WTC11 (cell line): ENCODE measurements around the gene TMEM169. TPM values are rescaled to one million over a fixed set of nuclear protein-coding genes. Genes with fewer than 3 reads are reported as not detected.

ENCODE experiments used
- AFF4 ChIP-seq: sonication (generic); formaldehyde crosslinking; IDR thresholded peaks from 2 replicates; pipeline ENCODE4 v1.8.1; 2023; ENCODE audit warnings: mild to moderate bottlenecking, missing genetic modification reagents, borderline replicate concordance
- ATF1 ChIP-seq: sonication (generic); formaldehyde crosslinking; IDR thresholded peaks from 2 replicates; pipeline ENCODE4 v1.8.1; 2023; ENCODE audit warnings: mild to moderate bottlenecking, moderate library complexity, missing genetic modification reagents
- CDX4 ChIP-seq: fragments of 250-450 bp; sonication (Bioruptor Pico); IDR thresholded peaks from 2 replicates; pipeline ENCODE4 v1.9.0; 2021; ENCODE audit warnings: moderate library complexity, mild to moderate bottlenecking, inconsistent platforms, borderline replicate concordance
- E2F1 ChIP-seq: sonication (generic); formaldehyde crosslinking; IDR thresholded peaks from 2 replicates; pipeline ENCODE4 v1.8.0; 2022; ENCODE audit warnings: mild to moderate bottlenecking, missing genetic modification reagents
- E2F4 ChIP-seq: sonication (generic); formaldehyde crosslinking; IDR thresholded peaks from 2 replicates; pipeline ENCODE4 v1.8.1; 2022; ENCODE audit warnings: low read depth, mild to moderate bottlenecking, moderate library complexity, missing genetic modification reagents, borderline replicate concordance
- ETV6 ChIP-seq: sonication (generic); formaldehyde crosslinking; IDR thresholded peaks from 2 replicates; pipeline ENCODE4 v1.8.1; 2022; ENCODE audit warnings: mild to moderate bottlenecking, missing genetic modification reagents
- FOXK1 ChIP-seq: sonication (generic); formaldehyde crosslinking; IDR thresholded peaks from 2 replicates; pipeline ENCODE4 v1.8.0; 2022; ENCODE audit warnings: mild to moderate bottlenecking, moderate library complexity, missing genetic modification reagents
- HMGXB4 ChIP-seq: sonication (generic); formaldehyde crosslinking; IDR thresholded peaks from 2 replicates; pipeline ENCODE4 v1.8.1; 2023; ENCODE audit warnings: mild to moderate bottlenecking, moderate library complexity, missing genetic modification reagents
- MAX ChIP-seq: sonication (generic); formaldehyde crosslinking; IDR thresholded peaks from 2 replicates; pipeline ENCODE4 v1.8.0; 2022; ENCODE audit warnings: mild to moderate bottlenecking, missing genetic modification reagents
- MLX ChIP-seq: sonication (generic); formaldehyde crosslinking; IDR thresholded peaks from 2 replicates; pipeline ENCODE4 v1.8.1; 2023; ENCODE audit warnings: mild to moderate bottlenecking, missing genetic modification reagents, moderate library complexity
- NFE2L1 ChIP-seq: sonication (generic); formaldehyde crosslinking; IDR thresholded peaks from 2 replicates; pipeline ENCODE4 v1.8.1; 2023; ENCODE audit warnings: missing genetic modification reagents
- NFYB ChIP-seq: sonication (generic); formaldehyde crosslinking; conservative IDR thresholded peaks from 2 replicates; pipeline ENCODE4 v1.8.0; 2022; ENCODE audit warnings: low read depth, missing genetic modification reagents
- SMAD4 ChIP-seq: sonication (generic); formaldehyde crosslinking; IDR thresholded peaks from 2 replicates; pipeline ENCODE4 v1.8.0; 2022; ENCODE audit warnings: mild to moderate bottlenecking, missing genetic modification reagents
- SP1 ChIP-seq: sonication (generic); formaldehyde crosslinking; conservative IDR thresholded peaks from 2 replicates; pipeline ENCODE4 v1.8.1; 2022; ENCODE audit warnings: missing genetic modification reagents
- USF2 ChIP-seq: sonication (generic); formaldehyde crosslinking; IDR thresholded peaks from 2 replicates; pipeline ENCODE4 v1.8.1; 2023; ENCODE audit warnings: mild to moderate bottlenecking, missing genetic modification reagents, moderate library complexity
- ZBTB43 ChIP-seq: sonication (generic); formaldehyde crosslinking; IDR thresholded peaks from 2 replicates; pipeline ENCODE4 v1.8.1; 2023; ENCODE audit warnings: mild to moderate bottlenecking, missing genetic modification reagents
- ZNF396 ChIP-seq: fragments of 250-450 bp; sonication (Bioruptor Pico); IDR thresholded peaks from 2 replicates; pipeline ENCODE4 v1.8.0; 2021; ENCODE audit warnings: mild to moderate bottlenecking, moderate library complexity, borderline replicate concordance
- ZNF512 ChIP-seq: sonication (generic); formaldehyde crosslinking; IDR thresholded peaks from 2 replicates; pipeline ENCODE4 v1.8.1; 2022; ENCODE audit warnings: missing genetic modification reagents, borderline replicate concordance
- ZNF532 ChIP-seq: fragments of 250-450 bp; sonication (Bioruptor Pico); IDR thresholded peaks from 2 replicates; pipeline ENCODE4 v1.9.0; 2021; ENCODE audit warnings: mild to moderate bottlenecking, borderline replicate concordance
- total RNA-seq: library from RNA; stranded (reverse); gene quantifications from 3 replicates; pipeline ENCODE4 v1.2.3, GENCODE V29; 2021

Gene TMEM169
- total RNA-seq, 1 experiment from 2014 or later: 1.8 TPM

- no peak; the same call in 1 of the 2 replicates for TF ChIP-seq MLX (CRISPR knock-in tag)
- TF ChIP-seq SMAD4: no peak
- TF ChIP-seq E2F4 (CRISPR knock-in tag): no peak
- TF ChIP-seq ZNF512: no peak
- 0 out of 2 replicates have a peak, but pooled peaks have one; percentile 37 for TF ChIP-seq ATF1 (CRISPR knock-in tag)
- TF ChIP-seq NFYB (CRISPR knock-in tag): no peak
- TF ChIP-seq ZNF396 (CRISPR knock-in tag): no peak
- no peak for TF ChIP-seq NFE2L1 (CRISPR knock-in tag)
- TF ChIP-seq ZNF532 (CRISPR knock-in tag): no peak
- peak; percentile 84; the same call in 1 of the 2 replicates for TF ChIP-seq HMGXB4 (CRISPR knock-in tag)
- TF ChIP-seq E2F1 (CRISPR knock-in tag): no peak
- peak; percentile 85 for TF ChIP-seq SP1 (CRISPR knock-in tag)
- TF ChIP-seq FOXK1 (CRISPR knock-in tag): 0 out of 2 replicates have a peak, but pooled peaks have one; percentile 65
- no peak; the same call in 1 of the 2 replicates for TF ChIP-seq ZBTB43 (CRISPR knock-in tag)
- no peak for TF ChIP-seq AFF4 (CRISPR knock-in tag)
- TF ChIP-seq MAX (CRISPR knock-in tag): peak; percentile 79
- no peak for TF ChIP-seq CDX4 (CRISPR knock-in tag)
- TF ChIP-seq USF2: peak; percentile 97
- peak; percentile 84 for TF ChIP-seq ETV6 (CRISPR knock-in tag)
These were observed at the start of gene TMEM169, which contains the start of gene PECR (continued) for GRCh38 chr2:216081487-216082116.
